Neuronal stem cell (in vitro differentiated cells): ENCODE results near the gene SSH3.

Source experiments
- DNase-seq: peaks from one replicate; pipeline ENCODE4 v3.0.0-alpha.2; 2013; ENCODE audit warnings: low spot score
- H2AFZ ChIP-seq: one replicate; pipeline ENCODE4 v1.6.1; 2013; ENCODE audit warnings: mild to moderate bottlenecking, low read length, inconsistent platforms
- H2AK5ac ChIP-seq: 2 replicates; pipeline ENCODE4 v1.6.1; 2013; ENCODE audit warnings: low read depth, mild to moderate bottlenecking, inconsistent platforms, low read length, moderate library complexity, mixed read lengths
- H2BK120ac ChIP-seq: 2 replicates; pipeline ENCODE4 v1.6.1; 2013; ENCODE audit warnings: low read depth, mild to moderate bottlenecking, inconsistent platforms, low read length, moderate library complexity, mixed read lengths
- H2BK12ac ChIP-seq: one replicate; pipeline ENCODE4 v1.6.1; 2013; ENCODE audit warnings: low read length, inconsistent platforms
- H2BK15ac ChIP-seq: 2 replicates; pipeline ENCODE4 v1.6.1; 2013; ENCODE audit warnings: mild to moderate bottlenecking, low read length, inconsistent platforms, mixed read lengths
- H2BK5ac ChIP-seq: one replicate; pipeline ENCODE4 v1.6.1; 2013; ENCODE audit warnings: inconsistent platforms, mild to moderate bottlenecking, low read length, moderate library complexity
- H3K14ac ChIP-seq: one replicate; pipeline ENCODE4 v1.6.1; 2013; ENCODE audit warnings: low read length, inconsistent platforms
- H3K18ac ChIP-seq: 2 replicates; pipeline ENCODE4 v1.6.1; 2013; ENCODE audit warnings: low read length, inconsistent platforms
- H3K23ac ChIP-seq: 2 replicates; pipeline ENCODE4 v1.6.1; 2013; ENCODE audit warnings: low read depth, mild to moderate bottlenecking, mixed read lengths, low read length, inconsistent platforms; ENCODE audit not compliant: poor library complexity
- H3K27ac ChIP-seq: replicated peaks from 3 replicates; pipeline ENCODE4 v1.5.1; 2013; ENCODE audit warnings: low read length, inconsistent platforms
- H3K27me3 ChIP-seq, 3 experiments: 2 replicates each; pipeline ENCODE4 v1.6.1; 2013; ENCODE audit warnings: low read length in 3 of 3, mild to moderate bottlenecking in 2 of 3, inconsistent platforms in 1 of 3, low read depth in 1 of 3, mixed read lengths in 1 of 3, moderate library complexity in 1 of 3; ENCODE audit not compliant: control insufficient read depth in 3 of 3, insufficient read depth in 3 of 3
- H3K36me3 ChIP-seq, 2 donors: replicated peaks in 1 of 2; 2 replicates each; pipeline ENCODE4 v1.6.1; 2013; ENCODE audit warnings: low read length in 2 of 2; ENCODE audit not compliant: control insufficient read depth in 2 of 2, insufficient read depth in 2 of 2
- H3K4ac ChIP-seq: 2 replicates; pipeline ENCODE4 v1.6.1; 2013; ENCODE audit warnings: inconsistent platforms, mild to moderate bottlenecking, low read length, moderate library complexity
- H3K4me1 ChIP-seq, 2 donors: 1 replicate in 1 of 2; 2 replicates in 1 of 2; pipeline ENCODE4 v1.6.1; 2013; ENCODE audit warnings: low read length in 2 of 2, low read depth in 1 of 2; ENCODE audit not compliant: control insufficient read depth in 2 of 2, insufficient read depth in 1 of 2
- H3K4me2 ChIP-seq: one replicate; pipeline ENCODE4 v1.6.1; 2013; ENCODE audit warnings: mild to moderate bottlenecking, low read length, inconsistent platforms; ENCODE audit not compliant: insufficient read depth, poor library complexity, severe bottlenecking
- H3K4me3 ChIP-seq, 2 donors: 2 replicates each; pipeline ENCODE4 v1.5.1; 2013; ENCODE audit warnings: low read length in 2 of 2, mild to moderate bottlenecking in 2 of 2, inconsistent platforms in 1 of 2, moderate library complexity in 1 of 2
- H3K79me1 ChIP-seq: one replicate; pipeline ENCODE4 v1.6.1; 2013; ENCODE audit warnings: low read depth, mild to moderate bottlenecking, inconsistent platforms, low read length, moderate library complexity
- H3K9ac ChIP-seq: one replicate; pipeline ENCODE4 v1.6.1; 2013; ENCODE audit warnings: mild to moderate bottlenecking, low read depth, low read length, inconsistent platforms; ENCODE audit not compliant: poor library complexity
- H3K9me3 ChIP-seq, 2 donors: replicated peaks in 1 of 2; 2 replicates each; pipeline versions ENCODE3 to v1.6.1; 2013; ENCODE audit warnings: low read length in 2 of 2, mild to moderate bottlenecking in 2 of 2, inconsistent platforms in 1 of 2, low read depth in 1 of 2, mixed read lengths in 1 of 2, moderate library complexity in 1 of 2; ENCODE audit not compliant: control insufficient read depth in 2 of 2, insufficient read depth in 1 of 2
- H4K8ac ChIP-seq: one replicate; pipeline ENCODE4 v1.6.1; 2013; ENCODE audit warnings: low read depth, mild to moderate bottlenecking, inconsistent platforms, low read length, moderate library complexity
- H4K91ac ChIP-seq: one replicate; pipeline ENCODE4 v1.6.1; 2013; ENCODE audit warnings: low read length, low read depth, mild to moderate bottlenecking, inconsistent platforms; ENCODE audit not compliant: poor library complexity
- WGBS, 2 donors: extraction: QIAGEN DNeasy Blood & Tissue Kit; methylation state at CpG; one replicate each; pipeline ENCODE4 v1.1.7; 2013; ENCODE audit warnings: missing lambda C conversion rate in 2 of 2, mixed read lengths in 1 of 2; ENCODE audit not compliant: insufficient read length in 2 of 2, insufficient replicate concordance in 1 of 2; ENCODE audit errors: extremely low coverage in 2 of 2; 5-methylcytosine and 5-hydroxymethylcytosine counted together

The SSH3 gene

GRCh38 chr11:67288198-67288451 lies 15.2 kb upstream of the SSH3 start:
- H3K4me1 ChIP-seq, result peaks cover 19 to 21% of the 10 kb centered on the region in 2 donors
- H2BK12ac ChIP-seq, result no peak overlapping the region
- no peaks in the 10 kb centered on the region for H3K27me3 ChIP-seq
- H3K9ac ChIP-seq, result peak overlapping the region; percentile 100
- DNase-seq, result no peak
- H2BK15ac ChIP-seq, result peak overlapping the region; percentile 67
- H4K91ac ChIP-seq, result peak overlapping the region; percentile 22
- WGBS, 2 donors, result no CpG with 5 or more reads among the region's 4 CpGs
- H3K27ac ChIP-seq, result peak overlapping the region; percentile 97
- peak overlapping the region; percentile 84 for H3K4ac ChIP-seq
- H2BK5ac ChIP-seq, result peak overlapping the region; percentile 95
- H3K9me3 ChIP-seq, result no peaks in the 10 kb centered on the region
- peak overlapping the region; percentile 94 for H2AFZ ChIP-seq
- peaks cover 43 to 73% of the 10 kb centered on the region in 2 donors for H3K36me3 ChIP-seq
- H3K4me3 ChIP-seq, result peak overlapping the region; percentile 96 to 98
- H2AK5ac ChIP-seq, result peak overlapping the region; percentile 90
- peak overlapping the region; percentile 86 for H3K4me2 ChIP-seq
- peak overlapping the region; percentile 39 for H3K14ac ChIP-seq
- H3K23ac ChIP-seq, result peak overlapping the region; percentile 99
- H3K79me1 ChIP-seq, result peaks cover 33% of the 10 kb centered on the region
- H2BK120ac ChIP-seq, result peak overlapping the region; percentile 94
- H4K8ac ChIP-seq, result peak overlapping the region; percentile 7
- H3K18ac ChIP-seq, result peak overlapping the region; percentile 100

- no peaks in the 10 kb centered on the region for H3K9me3 ChIP-seq
- H3K18ac ChIP-seq, result peak overlapping the region; percentile 100
- peak overlapping the region; percentile 94 for H2AFZ ChIP-seq
- peaks cover 33% of the 10 kb centered on the region for H3K79me1 ChIP-seq
- peak; percentile 87 for DNase-seq
- peak overlapping the region; percentile 67 for H2BK15ac ChIP-seq
- peak overlapping the region; percentile 84 for H2BK12ac ChIP-seq
- no peak overlapping the region for H4K91ac ChIP-seq
- peak overlapping the region; percentile 95 for H3K4ac ChIP-seq
- no peaks in the 10 kb centered on the region for H3K27me3 ChIP-seq
- peak overlapping the region; percentile 90 for H2AK5ac ChIP-seq
- H3K4me3 ChIP-seq, result peak overlapping the region; percentile 96 to 98
- H3K4me1 ChIP-seq, result peaks cover 19 to 21% of the 10 kb centered on the region in 2 donors
- H3K9ac ChIP-seq, result peak overlapping the region; percentile 100
- H3K4me2 ChIP-seq, result peak overlapping the region; percentile 86
- peak overlapping the region; percentile 95 for H2BK5ac ChIP-seq
- peaks cover 40 to 73% of the 10 kb centered on the region in 2 donors for H3K36me3 ChIP-seq
- WGBS, 2 donors, result no CpG with 5 or more reads among the region's 87 CpGs
- peak overlapping the region; percentile 99 for H3K23ac ChIP-seq
- H2BK120ac ChIP-seq, result peak overlapping the region; percentile 94
- peak overlapping the region; percentile 97 for H3K27ac ChIP-seq
- peak overlapping the region; percentile 98 for H3K14ac ChIP-seq
- peak overlapping the region; percentile 82 for H4K8ac ChIP-seq
These were observed 14.7 kb upstream of the SSH3 start for GRCh38 chr11:67288452-67289225.

GRCh38 chr11:67289226-67289650 lies 14.1 kb upstream of the SSH3 start, which contains the start of gene ANKRD13D:
ANKRD13D (plus strand) TSS chr11:67289303; CDS start chr11:67289461, 158 bp downstream.
- Histone ChIP-seq H3K18ac (peak within 1 kb of the TSS; percentile 100), H3K36me3 (peaks cover 34 to 73% of the 10 kb centered on the region in 2 donors), H2BK15ac (peak within 1 kb of the TSS; percentile 67), H3K23ac (peak within 1 kb of the TSS; percentile 99), H2BK5ac (peak within 1 kb of the TSS; percentile 95), H3K4me1 (peaks cover 19 to 21% of the 10 kb centered on the region in 2 donors), H4K8ac (peak within 1 kb of the TSS; percentile 82), H2BK12ac (peak within 1 kb of the TSS; percentile 84), H3K4ac (peak within 1 kb of the TSS; percentile 95), H3K27me3 (no peaks in the 10 kb centered on the region), H3K9ac (peak within 1 kb of the TSS; percentile 100), H3K9me3 (no peaks in the 10 kb centered on the region), H3K27ac (peak within 1 kb of the TSS; percentile 97), H3K4me3 (peak within 1 kb of the TSS; percentile 96 to 98), H3K14ac (peak within 1 kb of the TSS; percentile 98), H3K4me2 (peak within 1 kb of the TSS; percentile 93), H4K91ac (peak within 1 kb of the TSS; percentile 22), H2AFZ (peak within 1 kb of the TSS; percentile 94), H2AK5ac (peak within 1 kb of the TSS; percentile 98), H3K79me1 (peaks cover 33% of the 10 kb centered on the region), H2BK120ac (peak within 1 kb of the TSS; percentile 94)
- DNase-seq, result no peak
- WGBS, 2 donors, result no CpG with 5 or more reads among the region's 56 CpGs
